ENCODE results near the gene HSD17B14. TPM values are rescaled to one million over a fixed set of nuclear protein-coding genes. Genes with fewer than 3 reads are reported as not detected.

HSD17B14 gene
- total RNA-seq, 6 donors from 2014 or later, result 13.8 to 65.0 (median 28.5) TPM

DNA sequence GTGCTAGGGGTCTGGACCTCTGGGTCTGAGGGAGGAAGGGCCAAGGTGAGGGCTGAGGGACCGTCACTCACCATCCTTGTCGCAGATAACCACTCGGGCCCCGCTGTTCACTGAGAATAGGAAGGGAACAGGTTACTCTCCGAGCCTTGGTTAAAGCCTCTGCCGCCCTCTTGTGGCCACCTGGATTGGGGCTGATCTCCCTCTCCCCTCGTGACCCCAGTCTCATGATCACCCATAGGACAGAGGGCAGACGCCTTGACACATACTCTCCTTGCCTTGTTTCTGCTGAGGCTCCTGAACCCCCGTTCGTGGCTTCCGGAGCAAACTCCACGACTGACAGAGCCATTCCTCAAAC, 580 bp downstream of the HSD17B14 start:
- peak; percentile 94 to 95 for ATAC-seq (ENCODE audit: low FRiP score in 2 of 2)
- Histone ChIP-seq H3K36me3 (peaks cover 0 to 7% (median 0%) of the 10 kb centered on the region in 4 donors), H3K4me1 (peaks cover 8 to 24% (median 23%) of the 10 kb centered on the region in 4 donors), H3K27me3 (peaks cover 0 to 3% (median 0%) of the 10 kb centered on the region in 4 donors), H3K27ac (peak overlapping the region; percentile 5 to 87 (median 76)), H3K4me3 (peak overlapping the region in 3 of 4 donors; percentile 48 to 54 (median 53)), H3K9me3 (no peaks in the 10 kb centered on the region)
- TF ChIP-seq EP300 (IDR thresholded peaks at IDR 0.05) (no peak), POLR2AphosphoS5 (IDR thresholded peaks at IDR 0.05) (peak in 1 of 2 donors; percentile 86), POLR2A (IDR thresholded peaks at IDR 0.05) (peak in 2 of 4 donors; percentile 61 to 75), CTCF (IDR thresholded peaks at IDR 0.05) (peak; percentile 77 to 97 (median 94))
- peak in 1 of 2 donors; percentile 98 for DNase-seq
- WGBS, 2 donors, result 4 to 7% methylated on average over 12 of the region's 12 CpGs

GRCh38 chr19:48833977-48834376, 2.3 kb downstream of the HSD17B14 start:
- TF ChIP-seq EP300 (IDR thresholded peaks at IDR 0.05) (no peak), CTCF (IDR thresholded peaks at IDR 0.05) (no peak)
- no peak for ATAC-seq (ENCODE audit: low FRiP score in 2 of 2)
- peaks cover 8 to 24% (median 23%) of the 10 kb centered on the region in 4 donors for H3K4me1 ChIP-seq
- H3K9me3 ChIP-seq, result no peaks in the 10 kb centered on the region
- DNase-seq, result no peak
- peaks cover 0 to 3% (median 0%) of the 10 kb centered on the region in 4 donors for H3K27me3 ChIP-seq
- H3K4me3 ChIP-seq, result no peak overlapping the region
- H3K27ac ChIP-seq, result no peak overlapping the region
- WGBS, 2 donors, result 67 to 69% methylated on average over 5 of the region's 5 CpGs
- H3K36me3 ChIP-seq, result peaks cover 0 to 7% (median 0%) of the 10 kb centered on the region in 4 donors

DNA sequence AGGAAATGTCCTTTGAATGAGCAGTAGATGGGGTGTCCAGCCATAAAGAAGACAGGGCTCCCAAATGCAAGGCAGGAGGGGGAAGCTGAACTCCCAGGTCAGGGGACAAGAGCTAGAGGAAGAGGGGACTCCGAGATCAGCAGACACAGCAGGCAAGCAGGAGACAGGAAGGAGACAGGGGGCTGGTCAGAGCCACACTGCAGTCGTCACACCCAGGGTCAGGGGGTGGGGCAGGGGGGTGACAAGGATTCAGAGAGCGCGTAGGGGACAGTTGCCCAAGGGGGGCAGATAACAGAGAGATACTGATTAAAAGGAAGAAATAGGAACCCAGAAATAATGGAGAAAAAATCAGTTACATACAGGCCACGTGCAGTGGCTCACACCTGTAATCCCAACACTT, 3.2 kb downstream of the HSD17B14 start:
- ATAC-seq (ENCODE audit: low FRiP score in 2 of 2) (no peak), DNase-seq (no peak)
- WGBS, 2 donors, result 69 to 78% methylated on average over 5 of the region's 5 CpGs
- Histone ChIP-seq H3K27me3 (peaks cover 0 to 3% (median 0%) of the 10 kb centered on the region in 4 donors), H3K9me3 (no peaks in the 10 kb centered on the region), H3K4me1 (peaks cover 8 to 24% (median 23%) of the 10 kb centered on the region in 4 donors), H3K4me3 (no peak overlapping the region), H3K27ac (no peak overlapping the region), H3K36me3 (peaks cover 0 to 7% (median 0%) of the 10 kb centered on the region in 4 donors)
- TF ChIP-seq EP300 (IDR thresholded peaks at IDR 0.05) (no peak), POLR2AphosphoS5 (IDR thresholded peaks at IDR 0.05) (no peak), POLR2A (IDR thresholded peaks at IDR 0.05) (no peak), CTCF (IDR thresholded peaks at IDR 0.05) (no peak)

DNA sequence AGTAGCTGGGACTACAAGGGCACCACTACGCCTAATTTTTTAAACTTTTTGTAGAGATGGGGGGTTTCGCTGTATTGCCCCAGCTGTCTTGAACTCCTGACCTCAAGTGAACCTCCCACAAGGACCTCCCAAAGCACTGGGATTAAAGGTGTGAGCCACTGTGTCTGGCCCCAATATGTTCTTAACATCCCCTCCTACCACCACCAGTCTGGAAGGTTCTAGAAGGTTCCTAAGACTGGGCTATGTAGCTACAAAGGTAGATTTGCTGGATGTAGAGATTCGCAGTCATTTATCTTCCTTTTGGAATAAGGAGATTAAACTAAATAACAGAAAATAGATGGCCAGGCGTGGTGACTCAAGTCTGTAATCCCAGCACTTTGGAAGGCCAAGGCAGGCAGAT, 5.3 kb downstream of the HSD17B14 start:
- TF ChIP-seq POLR2AphosphoS5 (IDR thresholded peaks at IDR 0.05) (no peak), EP300 (IDR thresholded peaks at IDR 0.05) (no peak), POLR2A (IDR thresholded peaks at IDR 0.05) (no peak), CTCF (IDR thresholded peaks at IDR 0.05) (no peak)
- 94% methylated on average over 4 of the region's 4 CpGs for WGBS, 2 donors
- ATAC-seq (ENCODE audit: low FRiP score in 2 of 2) (no peak), DNase-seq (no peak)
- Histone ChIP-seq H3K36me3 (peaks cover 0 to 7% (median 0%) of the 10 kb centered on the region in 4 donors), H3K27me3 (no peaks in the 10 kb centered on the region), H3K27ac (no peak overlapping the region), H3K9me3 (no peaks in the 10 kb centered on the region), H3K4me1 (peaks cover 0 to 8% (median 7%) of the 10 kb centered on the region in 4 donors), H3K4me3 (no peak overlapping the region)

- ATAC-seq (ENCODE audit: low FRiP score in 2 of 2) (no peak), DNase-seq (no peak)
Observed at GRCh38 chr19:48830088-48830487, 6.2 kb downstream of the HSD17B14 start.

More at GRCh38 chr19:48830088-48830487, 6.2 kb downstream of the HSD17B14 start:
- Histone ChIP-seq H3K4me3 (no peak overlapping the region), H3K27ac (no peak overlapping the region), H3K4me1 (peaks cover 0 to 2% (median 0%) of the 10 kb centered on the region in 4 donors), H3K36me3 (peaks cover 0 to 7% (median 0%) of the 10 kb centered on the region in 4 donors), H3K9me3 (no peaks in the 10 kb centered on the region), H3K27me3 (no peaks in the 10 kb centered on the region)
- no peak for TF ChIP-seq EP300 (IDR thresholded peaks at IDR 0.05)
- TF ChIP-seq POLR2AphosphoS5 (IDR thresholded peaks at IDR 0.05), result no peak
- no peak for TF ChIP-seq POLR2A (IDR thresholded peaks at IDR 0.05)
- no peak for TF ChIP-seq CTCF (IDR thresholded peaks at IDR 0.05)
- WGBS, 2 donors, result 76 to 80% methylated on average over 9 of the region's 9 CpGs

Data from upper lobe of left lung (tissue), 6 donors.